DMS153 (cell line): ENCODE results near the gene HDAC10.

Experiments used
- DNase-seq: peaks from one replicate; lab custom pipeline; 2025; lab: John Stamatoyannopoulos, UW

HDAC10 gene

DNA sequence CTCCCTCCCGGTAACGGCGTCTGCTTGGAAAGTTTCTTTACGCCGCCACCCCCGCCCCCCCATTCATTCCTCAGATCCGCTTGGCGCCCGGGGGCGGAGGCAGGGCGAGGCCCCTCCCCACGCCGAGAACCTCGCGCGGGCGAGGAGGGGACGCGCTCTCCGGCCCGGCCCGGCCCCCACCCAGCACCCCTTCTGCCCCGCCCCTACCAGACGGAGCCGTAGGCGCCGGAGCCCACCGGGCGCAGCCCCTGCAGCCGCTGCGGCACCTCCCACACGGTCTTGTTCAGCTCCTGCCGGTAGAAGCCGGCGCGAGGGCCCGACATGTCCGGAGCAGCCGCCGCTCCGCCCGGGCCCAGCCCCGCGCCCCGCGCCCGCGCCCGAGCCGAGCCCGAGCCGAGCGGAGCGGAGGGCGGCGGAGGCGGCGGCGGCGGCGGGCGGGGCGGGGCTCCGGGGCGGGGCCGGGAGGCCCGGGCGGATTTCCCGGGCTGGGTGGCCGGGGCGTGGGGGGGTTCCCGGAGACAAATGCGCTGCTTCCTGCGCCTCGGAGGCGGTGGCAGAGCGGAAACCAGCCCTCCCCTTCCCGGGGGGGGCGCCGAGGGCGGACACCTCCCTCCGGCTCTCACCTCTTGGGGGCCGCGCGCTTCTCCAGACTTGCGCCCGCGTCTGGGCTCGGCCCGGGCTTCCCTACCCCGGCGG, 19.1 kb upstream of the HDAC10 start, which contains the start of gene MAPK11:
Gene MAPK11 (minus strand): TSS at position 411 of the 696 bp plus-strand sequence. CDS start 88 bp downstream, at position 323.
- peak; percentile 11 for DNase-seq

DNA sequence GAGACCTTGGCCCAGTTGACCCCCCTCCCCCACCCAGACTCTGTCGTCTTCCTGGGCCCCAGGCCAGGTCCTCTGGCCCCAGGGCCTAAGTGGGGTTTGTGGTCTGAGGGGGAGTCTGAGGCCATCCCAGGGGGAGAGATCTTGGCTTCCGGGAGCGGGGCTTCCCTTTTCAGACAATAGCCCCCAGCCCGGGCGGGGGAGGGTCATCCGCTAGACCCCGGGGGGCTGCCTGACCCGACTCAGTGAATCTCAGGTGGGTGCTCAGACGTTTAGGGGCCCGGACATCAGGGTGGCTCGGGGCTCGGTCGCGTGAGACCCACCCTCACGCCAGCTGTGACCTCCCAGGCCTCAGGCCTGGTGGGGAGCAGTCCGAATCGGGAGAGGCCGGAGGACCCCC, 18.5 kb upstream of the HDAC10 start:
- DNase-seq = no peak

DNA sequence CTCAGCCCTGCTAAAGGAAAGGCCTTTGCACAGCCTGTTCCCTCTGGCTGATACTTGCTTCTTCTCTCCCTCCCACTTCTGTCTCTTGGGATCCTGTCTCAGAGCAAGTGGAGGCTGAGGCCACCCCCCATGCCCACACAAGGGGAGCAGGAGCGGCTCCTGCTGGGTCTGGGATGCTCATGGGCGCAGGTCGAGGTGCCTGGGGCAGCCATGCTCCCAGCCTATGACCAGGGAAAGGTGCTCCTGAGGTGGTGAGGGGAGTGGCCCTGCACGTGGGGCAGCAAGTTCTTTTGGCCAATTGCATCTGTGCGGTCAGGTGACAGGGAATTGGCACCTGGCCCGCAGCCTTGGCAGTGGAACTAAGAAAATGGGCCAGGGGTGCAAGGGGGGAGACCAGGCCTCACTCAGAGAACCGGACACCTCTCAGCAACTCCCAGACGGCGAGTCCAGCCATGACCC, 17.6 kb upstream of the HDAC10 start:
- DNase-seq = peak; percentile 38

DNA sequence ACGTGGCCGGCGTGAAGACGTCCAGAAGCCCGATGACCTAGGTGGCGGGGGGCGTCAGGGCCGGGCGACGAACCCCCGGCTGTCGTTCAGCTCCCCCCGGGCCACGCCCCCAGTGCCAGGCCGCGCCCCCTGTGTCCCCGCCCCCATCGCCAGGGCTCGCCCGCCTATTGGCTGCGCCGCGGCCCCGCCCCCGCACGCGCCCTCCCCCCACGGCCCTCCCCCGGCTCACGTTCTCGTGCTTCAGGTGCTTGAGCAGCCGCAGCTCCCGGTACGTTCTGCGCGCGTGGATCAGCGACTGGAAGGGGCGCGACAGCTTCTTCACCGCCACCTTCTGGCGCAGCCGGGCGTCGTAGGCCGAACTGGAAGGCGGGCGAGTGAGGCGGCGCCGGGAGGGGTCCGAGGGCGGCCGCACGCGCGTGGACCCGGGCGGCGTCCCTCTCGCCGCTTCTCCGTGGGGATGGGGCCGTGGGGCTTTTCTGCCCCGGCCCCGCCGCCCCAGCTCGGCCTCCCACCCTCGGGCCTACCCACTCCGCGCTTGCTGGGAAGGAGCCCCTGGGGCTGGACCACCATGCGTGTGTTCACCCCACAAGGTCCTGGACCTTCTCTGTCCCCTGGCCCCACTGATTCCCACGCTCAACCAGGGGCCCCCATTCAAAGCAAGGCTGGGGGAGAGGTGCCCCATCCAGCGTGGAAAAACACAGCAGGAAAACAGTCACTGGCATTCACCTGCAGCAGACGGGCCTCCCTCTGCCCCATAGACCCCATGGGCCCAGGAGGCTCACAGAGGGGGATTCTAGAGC, 16.7 kb upstream of the HDAC10 start:
- no peak for DNase-seq

DNA sequence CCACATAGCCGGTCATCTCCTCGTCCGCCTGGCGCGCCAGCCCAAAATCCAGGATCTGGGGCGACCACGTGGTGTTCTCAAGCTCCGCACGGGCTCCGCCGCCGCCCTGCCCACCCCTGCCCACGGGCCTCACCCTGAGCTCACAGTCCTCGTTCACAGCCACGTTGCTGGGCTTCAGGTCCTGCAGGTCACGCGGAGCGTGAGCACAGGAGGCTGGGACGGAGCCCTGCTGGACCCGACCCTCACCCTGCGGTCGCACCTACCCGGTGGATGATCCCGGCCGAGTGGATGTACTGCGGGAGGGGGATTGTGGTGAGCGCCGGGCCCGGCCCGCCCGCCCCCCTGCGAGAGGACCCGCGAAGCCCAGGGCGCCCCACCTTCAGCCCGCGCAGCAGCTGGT, 15.9 kb upstream of the HDAC10 start:
- no peak for DNase-seq

DNA sequence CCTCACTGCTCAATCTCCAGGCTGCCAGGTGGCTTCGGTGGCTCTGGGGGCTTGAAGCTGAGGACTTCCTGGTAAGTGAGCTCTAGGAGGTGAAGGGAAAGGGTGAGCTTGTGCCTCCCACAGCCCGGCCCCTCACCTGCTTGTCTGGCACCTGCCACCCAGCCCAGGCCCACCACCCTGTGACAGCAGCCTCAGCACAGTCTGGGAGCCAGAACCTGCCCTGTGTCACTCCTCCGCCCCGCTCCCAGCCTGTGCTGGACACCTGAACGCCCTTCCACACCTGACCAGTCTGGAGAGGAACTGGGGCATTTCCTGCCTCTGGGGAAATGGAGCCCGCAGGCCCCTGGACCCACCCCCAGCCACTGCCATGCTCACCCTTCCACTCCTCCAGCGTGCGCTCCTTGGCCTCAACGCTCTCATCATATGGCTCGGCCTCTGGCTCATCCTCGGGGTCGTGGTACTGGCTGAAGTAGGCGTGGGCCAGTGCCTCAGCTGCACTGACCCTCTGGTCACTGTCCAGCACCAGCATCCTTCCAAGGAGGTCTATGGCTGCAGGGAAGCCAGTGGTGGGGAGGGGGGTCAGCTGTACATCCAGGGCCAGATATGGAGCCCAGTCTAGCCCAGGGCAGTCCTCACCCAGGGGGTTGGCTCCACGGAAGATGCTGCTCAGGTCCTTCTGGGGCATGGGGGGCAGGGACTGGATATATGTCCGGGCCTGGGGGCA, 14.0 kb upstream of the HDAC10 start:
- no peak for DNase-seq

DNA sequence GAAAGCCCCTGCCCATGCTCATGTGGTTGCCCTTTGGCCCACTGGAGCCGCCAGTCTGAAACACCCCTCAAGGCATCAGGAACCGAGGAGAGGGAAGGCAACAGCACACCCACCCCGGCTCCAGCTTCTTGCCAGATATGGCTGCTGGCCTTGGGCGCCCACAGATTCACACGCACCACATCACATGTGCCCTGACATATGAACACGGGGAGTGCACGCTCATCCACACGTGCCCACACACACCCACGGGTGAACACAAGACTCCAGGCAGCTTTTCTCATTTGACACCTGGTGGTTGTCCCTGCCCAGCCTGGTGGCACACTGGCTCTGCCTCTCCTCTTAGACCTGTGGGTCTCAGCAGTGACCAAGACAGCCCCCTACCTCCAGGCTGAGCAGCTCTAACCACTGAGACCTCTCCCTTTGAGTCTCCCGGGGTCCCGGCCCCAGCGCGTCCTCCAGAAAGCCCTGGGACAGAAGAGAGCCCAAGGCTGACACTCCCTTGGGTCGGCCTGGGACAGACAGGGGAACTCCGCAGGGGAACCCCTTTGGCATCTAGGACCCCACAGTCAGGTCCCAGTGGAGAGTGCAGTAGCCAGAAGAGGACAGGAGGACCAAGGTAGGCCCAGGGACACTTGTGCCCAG, 13.2 kb upstream of the HDAC10 start:
- DNase-seq = no peak

DNA sequence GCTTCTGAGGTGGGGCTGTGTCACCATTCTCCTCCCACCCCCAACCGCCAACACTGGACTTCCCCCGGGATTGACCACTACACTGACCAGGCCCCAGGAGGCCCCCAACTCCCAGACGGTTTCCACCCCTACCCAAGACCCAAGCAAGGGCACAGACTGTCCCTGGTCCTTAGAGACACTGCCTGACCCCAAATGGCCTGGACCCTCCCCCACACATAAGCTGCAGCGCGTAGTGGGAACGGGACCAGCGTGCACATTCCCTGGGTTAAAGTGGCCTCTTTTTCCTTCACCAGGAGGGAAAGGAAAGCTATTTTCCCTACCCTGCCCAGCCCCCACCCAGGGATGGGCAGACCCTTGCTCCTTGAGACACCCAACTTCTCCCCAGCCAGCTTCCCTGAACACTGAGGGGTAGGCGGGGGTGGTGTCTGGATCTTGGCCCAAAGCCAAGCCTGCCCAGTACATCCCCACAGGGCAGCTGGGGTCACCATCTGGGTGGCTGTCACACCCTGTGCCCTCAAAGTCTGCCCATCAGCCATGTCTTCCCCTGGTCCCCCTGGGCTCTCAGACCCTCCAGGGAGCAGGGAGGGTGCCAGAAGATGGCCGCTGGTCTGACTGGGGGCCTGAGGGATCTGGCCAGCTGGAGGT, 12.0 kb upstream of the HDAC10 start:
- no peak for DNase-seq

DNA sequence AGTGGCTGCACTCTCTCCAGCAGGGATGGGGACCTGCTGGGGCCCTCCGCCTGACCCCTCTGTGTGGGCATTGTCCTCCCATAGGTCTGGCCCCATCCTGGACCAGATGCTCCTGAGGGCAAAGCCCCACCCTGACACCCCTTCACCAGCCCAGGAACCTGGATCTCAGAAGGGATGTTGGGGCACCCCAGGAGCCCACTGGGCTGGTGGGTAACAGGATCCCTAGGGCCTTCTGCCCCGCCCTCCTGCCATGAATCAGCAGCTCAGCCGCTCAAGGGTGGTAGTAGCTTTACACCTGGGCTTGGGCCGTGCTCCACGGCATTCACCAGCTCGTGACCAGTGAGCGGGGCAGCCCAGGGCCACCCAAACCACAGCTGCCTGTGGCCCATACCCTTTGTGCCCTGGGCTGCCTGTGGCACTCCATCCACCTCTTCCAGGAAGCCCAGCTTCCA, 11.4 kb upstream of the HDAC10 start:
- no peak for DNase-seq

DNA sequence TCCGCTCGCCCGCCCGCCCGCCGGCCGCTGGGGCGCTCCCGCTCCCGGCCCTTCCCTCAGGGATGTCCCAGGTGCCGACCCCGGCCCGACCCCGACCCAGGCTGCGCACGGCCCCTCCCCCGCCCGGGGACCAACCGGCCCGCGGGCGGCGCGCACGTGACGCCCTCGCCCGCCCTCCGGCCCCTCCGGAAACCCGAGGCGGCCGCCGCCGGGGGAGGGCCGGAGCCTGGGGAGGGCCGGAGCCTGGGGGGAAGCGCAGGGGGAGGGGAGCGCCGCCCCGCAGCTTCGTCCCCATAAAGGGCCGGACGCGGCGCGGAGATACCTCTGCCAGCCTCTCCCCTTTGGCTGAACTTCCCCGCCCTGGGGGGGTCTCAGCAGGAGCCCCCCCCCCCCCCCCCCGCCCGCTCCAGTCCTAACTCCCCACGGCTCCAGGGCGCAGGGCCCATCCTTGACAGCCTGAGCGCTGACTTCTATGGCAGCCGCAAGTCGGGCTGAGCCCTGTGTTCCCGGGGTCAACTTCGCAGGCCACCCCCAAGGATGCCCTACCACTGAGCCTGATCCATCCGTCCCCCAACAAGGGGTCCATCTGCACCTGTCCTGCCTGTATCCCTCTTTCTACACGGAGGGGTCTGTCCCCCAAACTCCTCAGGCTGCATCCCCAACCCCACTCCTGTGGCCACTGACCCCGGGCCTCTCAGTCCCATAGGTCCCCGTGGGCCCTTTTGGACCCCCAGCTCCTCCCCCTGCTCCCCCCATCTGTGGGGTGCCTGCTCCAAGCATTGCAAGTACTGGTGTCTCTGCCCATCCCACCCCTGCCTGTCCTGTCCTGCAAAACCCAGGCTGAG, 10.8 kb upstream of the HDAC10 start, which contains the start of gene MAPK12:
Gene MAPK12 (minus strand): TSS at position 69 of the 845 bp plus-strand sequence. CDS start 174 bp downstream, outside the sequence.
- DNase-seq = no peak

DNA sequence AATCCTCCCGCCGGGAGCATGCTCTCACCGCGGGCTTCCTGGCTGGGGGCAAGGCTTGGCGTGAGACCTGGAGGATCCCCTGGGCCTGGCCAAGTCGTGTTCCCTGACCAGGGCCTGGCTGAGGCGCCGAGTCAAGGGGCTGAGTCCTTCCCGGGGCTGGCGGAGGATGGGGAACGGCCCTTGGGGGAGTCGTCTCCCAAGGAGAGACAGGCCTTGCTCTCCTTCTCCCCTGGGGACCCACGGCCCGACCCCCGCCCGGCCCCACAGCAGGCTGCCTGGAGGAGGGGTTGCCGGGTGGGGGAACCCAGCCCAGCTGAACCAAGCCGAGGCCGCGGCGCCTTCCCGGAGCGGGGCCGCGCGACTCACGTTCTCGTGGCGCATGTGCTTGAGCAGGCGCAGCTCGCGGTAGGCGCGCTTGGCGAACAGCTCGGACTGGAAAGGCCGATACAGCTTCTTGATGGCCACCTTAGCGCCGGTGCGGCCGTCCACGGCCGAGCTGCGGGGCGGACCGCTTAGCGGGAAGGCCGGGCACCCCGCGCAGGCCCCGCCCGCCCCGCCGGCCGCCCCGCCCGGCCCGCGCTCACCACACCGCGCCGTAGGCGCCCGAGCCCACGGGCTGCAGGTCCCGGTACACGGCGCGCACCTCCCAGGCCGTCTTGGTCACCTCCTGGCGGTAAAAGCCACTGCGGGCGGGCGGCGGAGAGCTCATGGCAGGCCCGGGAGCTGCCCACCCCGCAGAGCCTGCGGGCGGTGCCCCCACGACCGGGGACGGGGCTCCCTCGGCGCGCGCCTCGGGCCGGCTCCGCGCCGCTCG, 9.9 kb upstream of the HDAC10 start:
- no peak for DNase-seq

DNA sequence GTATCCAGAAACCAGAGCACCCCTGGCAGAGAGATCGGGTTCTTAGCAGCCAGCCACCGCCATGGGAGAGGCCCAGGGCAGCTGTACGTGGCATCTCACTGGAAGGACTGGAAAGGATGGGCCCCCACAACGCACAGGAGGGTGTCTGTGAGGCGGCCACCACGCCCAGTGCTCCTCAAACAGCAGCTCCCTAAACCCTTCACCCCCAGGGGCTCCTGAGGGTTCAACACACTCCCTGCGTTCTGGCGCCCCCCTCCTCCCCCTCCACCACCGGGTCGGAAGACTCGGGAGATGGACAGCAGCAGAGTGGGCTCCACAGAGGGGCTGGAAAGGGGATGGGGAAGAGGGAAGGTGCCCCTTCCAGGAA, 9.4 kb upstream of the HDAC10 start:
- DNase-seq = no peak

DNA sequence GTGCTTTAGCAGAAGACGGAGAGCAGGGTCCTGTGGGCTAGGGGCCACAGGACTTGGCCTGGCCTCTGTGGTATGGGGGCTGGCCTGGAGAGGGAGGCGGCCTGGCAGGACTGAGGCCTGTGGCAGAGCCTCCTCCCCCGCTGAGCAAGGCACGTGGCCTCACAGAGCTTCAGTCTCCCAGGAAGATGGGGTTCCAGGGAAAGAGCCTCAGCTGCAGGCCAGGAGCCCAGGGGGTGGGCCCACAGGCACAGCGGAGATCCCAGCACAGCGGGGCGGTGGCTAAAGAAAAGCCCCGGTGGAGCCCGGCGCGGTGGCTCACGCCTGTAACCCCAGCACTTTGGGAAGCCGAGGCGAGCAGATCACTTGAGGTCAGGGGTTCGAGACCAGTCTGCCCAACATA, 8.2 kb upstream of the HDAC10 start:
- DNase-seq = no peak

DNA sequence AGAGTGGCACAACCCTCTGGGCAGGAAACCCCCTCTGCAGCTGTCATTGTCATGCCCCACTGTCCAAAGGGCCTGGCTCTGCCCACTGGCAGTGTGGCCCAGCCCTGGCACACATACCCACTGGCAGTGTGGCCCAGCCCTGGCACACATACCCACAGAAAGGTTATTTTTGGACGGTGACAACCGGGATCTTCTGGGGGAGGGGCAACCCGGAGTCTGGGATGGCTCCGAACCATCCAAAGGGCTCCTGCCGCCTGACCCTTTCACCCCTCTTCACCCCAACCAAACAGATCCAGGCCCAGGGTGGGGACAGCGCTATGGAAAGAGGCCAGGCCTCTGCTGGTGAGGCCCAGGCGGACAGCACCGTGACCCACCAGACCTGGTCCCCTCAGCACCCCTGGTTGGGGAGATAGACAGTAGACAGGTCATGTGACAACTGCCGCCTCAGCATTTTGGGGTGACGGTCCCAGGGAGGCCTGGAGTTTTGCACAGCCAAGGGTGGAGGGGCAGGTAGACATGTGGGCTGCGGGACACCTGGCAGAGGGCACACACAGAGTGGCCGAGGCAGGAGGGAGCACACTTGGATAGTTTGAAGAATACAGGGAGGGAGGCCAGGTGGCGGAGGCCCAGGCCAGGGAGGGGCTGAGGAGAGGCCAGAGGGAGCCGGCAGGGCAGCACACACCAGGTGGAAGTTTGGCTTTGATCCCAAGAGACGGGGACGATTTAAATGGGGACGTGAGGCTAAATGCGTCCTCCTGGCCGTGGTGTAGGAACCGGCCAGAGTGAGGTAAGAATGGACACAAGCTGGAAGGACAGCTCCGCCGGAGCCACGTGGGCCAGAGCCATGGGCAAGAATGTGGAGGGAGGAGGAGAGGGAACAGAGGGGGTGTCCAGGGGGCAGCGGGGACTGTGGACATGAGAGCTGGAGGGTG, 7.6 kb upstream of the HDAC10 start:
- DNase-seq = no peak

DNA sequence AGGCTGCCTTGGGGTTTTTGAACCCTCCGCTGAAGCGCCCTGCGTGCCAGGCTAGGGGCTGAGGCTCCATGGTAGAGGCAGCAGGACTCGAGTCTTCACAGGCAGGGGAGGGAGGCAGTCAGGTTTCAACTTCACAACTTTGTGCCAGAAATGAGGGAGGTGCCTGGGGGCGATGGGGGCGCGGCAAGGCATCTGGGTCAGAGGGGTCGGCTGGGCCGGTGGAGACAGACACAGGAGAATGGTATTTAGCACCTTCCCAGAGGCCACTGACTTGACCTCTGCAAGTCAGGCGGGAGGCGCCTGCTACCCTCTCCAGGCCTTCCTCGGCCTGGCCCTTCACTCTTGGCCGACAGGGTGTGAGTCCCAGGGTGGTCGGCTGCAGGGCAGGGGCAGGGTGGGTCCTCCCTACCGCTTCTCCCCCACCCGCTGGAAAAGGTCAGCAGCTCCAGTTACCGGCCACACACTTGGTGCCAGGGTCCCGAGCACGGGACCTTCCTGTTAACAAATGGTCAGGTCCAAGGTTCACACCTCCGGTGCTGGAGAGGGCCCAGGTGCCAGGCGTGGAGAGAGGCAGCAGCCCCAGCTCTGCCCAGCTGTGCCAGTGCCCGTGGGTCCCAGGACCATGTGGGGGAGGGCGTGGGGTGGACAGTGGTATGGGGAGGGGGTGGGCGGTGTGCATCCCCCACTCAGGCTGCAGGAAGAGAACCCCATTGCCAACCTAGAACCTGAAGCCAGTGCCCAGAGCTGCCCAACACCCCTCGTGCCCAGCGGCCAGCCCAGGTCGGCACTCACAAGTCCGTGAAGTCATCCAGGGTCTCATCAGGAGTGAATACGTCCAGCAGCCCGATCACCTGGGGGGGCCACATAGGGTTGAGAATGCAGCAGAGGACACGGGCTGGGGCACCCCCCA, 6.6 kb upstream of the HDAC10 start:
- no peak for DNase-seq

DNA sequence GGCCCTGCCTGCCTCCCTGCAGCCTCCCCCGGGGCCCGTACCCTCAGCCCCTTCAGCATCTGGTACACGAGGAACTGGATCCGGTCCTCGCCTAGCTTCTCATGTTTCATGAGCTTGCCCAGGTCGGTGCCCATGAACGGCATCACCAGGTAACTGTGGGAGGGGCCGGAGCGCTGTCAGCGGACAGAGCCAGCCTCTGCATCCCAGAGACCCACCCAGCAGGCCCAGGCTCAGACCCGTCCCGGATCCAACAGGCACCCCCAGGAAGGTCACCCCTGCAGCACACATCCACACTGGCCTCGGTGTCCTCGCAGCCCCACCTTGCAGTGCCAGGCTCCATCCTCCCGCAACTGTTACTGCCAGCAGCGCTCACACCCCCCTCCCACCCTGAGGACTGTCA, 6.0 kb upstream of the HDAC10 start:
- DNase-seq = no peak

DNA sequence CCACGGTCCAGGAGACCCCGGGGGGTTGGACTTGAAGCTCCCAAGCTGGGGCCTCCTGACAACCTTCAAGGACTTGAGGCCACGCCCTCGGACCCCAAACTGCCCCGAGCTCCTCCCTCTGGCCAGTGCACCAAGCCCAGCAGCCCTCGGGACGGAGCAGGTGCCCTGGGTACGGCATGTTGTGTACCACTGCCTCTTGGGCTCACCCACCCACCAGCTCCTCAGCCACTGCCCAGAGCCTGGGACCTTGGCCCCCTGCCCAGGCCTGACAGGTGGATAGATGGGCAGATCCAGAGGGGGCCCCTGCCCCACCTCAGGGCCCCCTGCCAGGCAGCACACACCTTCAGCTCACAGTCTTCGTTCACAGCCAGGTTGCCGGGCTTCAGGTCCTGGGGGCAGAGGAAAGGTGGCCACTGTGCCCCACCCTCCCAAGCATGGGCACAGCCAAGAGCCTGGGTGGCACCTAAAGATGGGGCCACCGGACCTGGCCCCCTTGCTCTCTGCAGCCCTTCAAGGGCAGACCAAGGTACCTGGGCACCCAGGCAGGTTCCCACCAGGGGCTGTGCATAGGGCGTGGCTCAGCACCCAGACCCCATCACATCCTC, 5.3 kb upstream of the HDAC10 start:
- DNase-seq = no peak
